GM12892 (cell line): ENCODE data around the gene ZDHHC11B.

Source experiments
- DNase-seq: peaks from one replicate; pipeline ENCODE4 v3.0.0; 2011; ENCODE audit not compliant: insufficient read length
- FAIRE-seq: peaks from 2 replicates; lab custom pipeline; 2011; peaks lifted over from hg19 to GRCh38; lab: Jason Lieb, UNC
- POLR2A ChIP-seq: IDR thresholded peaks from 2 replicates; pipeline ENCODE4 v1.6.1; 2011; ENCODE audit warnings: low read depth, low read length, control low read depth
- POLR2AphosphoS5 ChIP-seq: IDR thresholded peaks from 2 replicates; pipeline ENCODE4 v1.6.1; 2011; ENCODE audit warnings: low read depth, low read length, control low read depth
- TAF1 ChIP-seq: IDR thresholded peaks from 2 replicates; pipeline ENCODE4 v1.6.1; 2011; ENCODE audit warnings: low read depth, mild to moderate bottlenecking, control low read depth, low read length, borderline replicate concordance

The ZDHHC11B gene

GRCh38 chr5:677131-678101 is 107.1 kb downstream of the ZDHHC11B start:
- TF ChIP-seq TAF1 (no peak), POLR2AphosphoS5 (no peak), POLR2A (no peak)
- DNase-seq (peak; percentile 17), FAIRE-seq (no peak)

DNA sequence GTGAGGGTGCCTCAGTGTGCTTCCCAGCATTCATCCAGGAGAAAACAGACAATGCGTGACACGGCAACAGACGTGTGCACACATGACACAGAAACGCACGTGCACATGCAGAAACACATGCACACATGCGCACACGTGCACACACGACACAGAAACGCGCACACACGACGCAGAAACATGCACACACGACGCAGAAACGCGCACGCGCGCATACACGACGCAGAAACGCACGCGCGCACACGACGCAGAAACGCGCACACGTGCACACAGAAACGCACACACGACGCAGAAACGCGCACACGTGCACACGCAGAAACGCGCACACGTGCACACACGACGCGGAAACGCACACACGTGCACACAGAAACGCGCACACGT is 107.8 kb downstream of the ZDHHC11B start:
- TF ChIP-seq TAF1 = no peak
- TF ChIP-seq POLR2A = no peak
- TF ChIP-seq POLR2AphosphoS5 = no peak
- FAIRE-seq (no peak), DNase-seq (no peak)

- DNase-seq (no peak), FAIRE-seq (no peak)
- TF ChIP-seq TAF1 (no peak), POLR2A (no peak), POLR2AphosphoS5 (no peak)
Measured at GRCh38 chr5:675871-676698, 108.4 kb downstream of the ZDHHC11B start.

GRCh38 chr5:675111-675870 is 109.2 kb downstream of the ZDHHC11B start:
- TF ChIP-seq POLR2A (no peak), TAF1 (no peak), POLR2AphosphoS5 (no peak)
- DNase-seq (no peak), FAIRE-seq (no peak)

DNA sequence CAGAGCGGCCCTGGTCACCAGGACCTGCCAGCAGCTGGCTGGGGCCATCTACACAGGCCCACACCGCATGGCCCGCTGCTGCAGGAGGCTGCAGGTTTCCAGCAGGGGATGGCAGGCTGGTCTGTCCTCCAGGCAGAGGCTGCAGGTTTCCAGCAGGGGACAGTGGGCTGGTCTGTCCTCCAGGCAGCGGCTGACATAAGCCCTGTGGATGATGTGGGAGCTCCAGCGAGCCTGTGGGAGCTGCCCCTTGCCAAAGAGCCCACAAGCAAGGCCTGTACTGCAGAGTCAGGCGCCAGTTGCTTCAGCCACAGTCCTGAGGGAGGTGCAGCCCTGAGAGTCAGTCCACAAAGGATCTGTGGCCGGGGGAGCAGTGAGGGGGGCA is 109.9 kb downstream of the ZDHHC11B start:
- DNase-seq = no peak
- FAIRE-seq = no peak
- TF ChIP-seq POLR2A (no peak), TAF1 (no peak), POLR2AphosphoS5 (no peak)

- TF ChIP-seq TAF1 (no peak), POLR2A (no peak), POLR2AphosphoS5 (no peak)
- no peak for FAIRE-seq
- DNase-seq = no peak
Measured at GRCh38 chr5:673831-674629, 110.5 kb downstream of the ZDHHC11B start.

DNA sequence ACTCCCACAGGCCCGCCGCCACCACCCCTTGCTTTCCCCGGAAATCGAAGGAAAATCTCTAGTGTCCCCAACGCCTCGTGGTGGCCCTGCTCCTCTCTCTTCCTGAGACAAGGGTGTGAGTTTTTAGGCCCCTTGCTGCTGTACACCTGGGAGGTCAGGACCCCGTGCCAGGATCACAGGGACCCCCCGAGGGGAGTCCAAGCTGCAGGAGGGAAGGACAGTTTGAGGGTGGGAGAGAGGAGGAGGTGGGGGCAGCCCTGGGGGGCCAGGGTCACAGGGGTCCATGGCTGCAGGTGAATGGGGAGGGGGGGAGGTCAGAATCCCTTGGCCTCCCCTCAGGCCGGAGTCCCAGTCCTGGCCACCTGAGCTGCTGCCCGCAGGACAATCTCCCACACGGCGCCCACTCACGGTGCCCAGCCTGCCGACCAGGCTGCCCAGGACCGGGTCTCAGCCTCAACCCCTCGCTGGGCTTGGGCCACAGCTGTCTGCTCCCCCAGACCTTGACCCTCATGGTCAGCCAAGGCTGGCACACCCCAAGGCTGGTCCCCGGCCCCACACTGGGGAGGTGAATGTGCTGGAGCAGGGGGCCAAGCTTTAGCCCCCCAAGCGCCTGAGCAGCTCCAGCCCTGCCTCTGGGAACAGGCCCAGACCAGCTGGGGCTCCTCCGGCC is 111.2 kb downstream of the ZDHHC11B start:
- TF ChIP-seq TAF1 = no peak
- no peak for TF ChIP-seq POLR2AphosphoS5
- TF ChIP-seq POLR2A = no peak

GRCh38 chr5:672329-673160 is 112.0 kb downstream of the ZDHHC11B start:
- TF ChIP-seq TAF1 = no peak
- TF ChIP-seq POLR2AphosphoS5 = no peak
- TF ChIP-seq POLR2A = no peak
- DNase-seq = no peak
- no peak for FAIRE-seq

More for the DNA sequence above, 111.2 kb downstream of the ZDHHC11B start:
- DNase-seq = no peak
- no peak for FAIRE-seq

DNA sequence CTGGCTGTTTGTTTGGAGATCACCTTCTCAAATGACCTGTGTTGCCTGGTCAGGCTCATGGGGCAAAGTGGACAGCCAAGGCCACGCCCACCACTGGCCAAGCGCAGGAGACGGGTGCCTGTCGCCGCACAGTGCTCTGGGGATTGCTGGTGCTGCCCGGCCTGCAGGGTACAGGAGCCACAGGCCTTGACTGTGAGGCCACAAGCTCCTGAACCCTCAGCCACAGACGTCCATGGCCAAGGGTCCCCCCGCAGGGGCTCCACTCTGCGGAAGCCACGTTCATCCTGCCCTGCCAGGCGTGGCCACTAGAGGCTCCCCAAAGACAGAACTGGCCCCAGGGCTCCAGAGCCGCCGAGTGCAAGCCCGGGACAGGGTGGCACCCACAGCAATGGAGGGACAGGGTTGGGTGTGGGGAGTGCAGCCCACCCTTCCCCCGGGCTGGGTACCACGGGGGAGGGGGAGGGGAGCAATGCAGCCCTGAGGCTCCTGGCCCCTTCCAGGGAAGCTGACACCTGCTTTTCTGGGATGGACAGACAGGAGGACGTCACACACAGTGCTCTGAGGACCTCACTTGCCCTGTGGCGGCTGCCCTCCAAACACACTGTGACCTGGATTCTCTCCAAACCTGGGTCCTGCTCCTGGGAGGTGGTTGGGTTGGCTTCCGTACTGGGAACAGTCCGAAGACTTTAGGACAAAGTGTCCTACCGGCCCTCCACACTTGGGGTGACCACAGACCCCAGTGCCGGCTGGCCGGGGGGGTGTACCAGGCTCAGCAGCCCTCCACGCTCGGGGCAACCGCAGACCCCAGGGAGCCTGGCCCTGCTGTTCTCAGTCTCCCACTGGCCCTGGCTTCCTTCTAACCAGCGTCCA is 112.8 kb downstream of the ZDHHC11B start:
- TF ChIP-seq POLR2AphosphoS5 = no peak
- no peak for TF ChIP-seq POLR2A
- no peak for TF ChIP-seq TAF1
- FAIRE-seq (no peak), DNase-seq (peak; percentile 72)
